ENCODE data around the gene GRIK3.

Gene GRIK3

GRCh38 chr1:37041483-37041882, 7.2 kb upstream of the GRIK3 start:
- ChIA-PET CTCF (no interaction called here), POLR2A (no interaction called here)
- TF ChIP-seq, protein P1, sequence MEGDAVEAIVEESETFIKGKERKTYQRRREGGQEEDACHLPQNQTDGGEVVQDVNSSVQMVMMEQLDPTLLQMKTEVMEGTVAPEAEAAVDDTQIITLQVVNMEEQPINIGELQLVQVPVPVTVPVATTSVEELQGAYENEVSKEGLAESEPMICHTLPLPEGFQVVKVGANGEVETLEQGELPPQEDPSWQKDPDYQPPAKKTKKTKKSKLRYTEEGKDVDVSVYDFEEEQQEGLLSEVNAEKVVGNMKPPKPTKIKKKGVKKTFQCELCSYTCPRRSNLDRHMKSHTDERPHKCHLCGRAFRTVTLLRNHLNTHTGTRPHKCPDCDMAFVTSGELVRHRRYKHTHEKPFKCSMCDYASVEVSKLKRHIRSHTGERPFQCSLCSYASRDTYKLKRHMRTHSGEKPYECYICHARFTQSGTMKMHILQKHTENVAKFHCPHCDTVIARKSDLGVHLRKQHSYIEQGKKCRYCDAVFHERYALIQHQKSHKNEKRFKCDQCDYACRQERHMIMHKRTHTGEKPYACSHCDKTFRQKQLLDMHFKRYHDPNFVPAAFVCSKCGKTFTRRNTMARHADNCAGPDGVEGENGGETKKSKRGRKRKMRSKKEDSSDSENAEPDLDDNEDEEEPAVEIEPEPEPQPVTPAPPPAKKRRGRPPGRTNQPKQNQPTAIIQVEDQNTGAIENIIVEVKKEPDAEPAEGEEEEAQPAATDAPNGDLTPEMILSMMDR (IDR thresholded peaks at IDR 0.05; ENCODE audit: insufficient read depth, low read length, missing control alignments): no peak
- no peak overlapping the region for H3K4me3 ChIP-seq (ENCODE audit: low read depth, low read length)
- DNase-seq (ENCODE audit: low read depth, low spot score): no peak

- ChIA-PET POLR2A (no interaction called here), CTCF (no interaction called here)
- no peak overlapping the region for H3K4me3 ChIP-seq (ENCODE audit: low read depth, low read length)
- TF ChIP-seq, protein P1 (IDR thresholded peaks at IDR 0.05; ENCODE audit: insufficient read depth, low read length, missing control alignments): no peak
- DNase-seq (ENCODE audit: low read depth, low spot score): no peak
Measured at GRCh38 chr1:37040773-37041172, 6.5 kb upstream of the GRIK3 start.

- TF ChIP-seq, protein P1 (IDR thresholded peaks at IDR 0.05; ENCODE audit: insufficient read depth, low read length, missing control alignments): no peak
- no peak overlapping the region for H3K4me3 ChIP-seq (ENCODE audit: low read depth, low read length)
- ChIA-PET POLR2A (no interaction called here), CTCF (no interaction called here)
- no peak for DNase-seq (ENCODE audit: low read depth, low spot score)
Measured at GRCh38 chr1:37040261-37040660, 5.9 kb upstream of the GRIK3 start.

GRCh38 chr1:37038227-37039093, 4.1 kb upstream of the GRIK3 start:
- CTCF ChIA-PET: no interaction called here
- POLR2A ChIA-PET: no interaction called here
- no peak for DNase-seq (ENCODE audit: low read depth, low spot score)
- TF ChIP-seq, protein P1 (IDR thresholded peaks at IDR 0.05; ENCODE audit: insufficient read depth, low read length, missing control alignments): no peak
- H3K4me3 ChIP-seq (ENCODE audit: low read depth, low read length): no peak overlapping the region

DNA sequence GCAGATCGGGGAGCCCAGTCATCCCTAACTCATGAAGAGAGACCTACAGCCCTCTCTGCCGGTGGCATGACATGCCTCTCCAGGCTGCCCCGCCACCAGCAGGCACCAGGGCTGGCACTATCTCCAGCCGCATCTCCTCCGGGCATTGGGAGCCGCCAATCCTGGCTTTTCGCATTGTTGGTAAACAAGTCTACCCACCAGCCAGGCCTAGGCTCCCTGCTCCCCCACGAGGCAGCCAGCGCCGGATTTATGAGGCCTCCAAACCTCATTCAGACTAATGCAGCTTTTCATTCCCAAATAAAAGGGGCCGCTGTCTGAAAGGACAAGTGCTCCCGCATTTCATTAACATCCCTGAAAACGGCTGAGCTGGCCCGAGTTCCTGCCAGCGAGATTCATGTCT, 3.4 kb upstream of the GRIK3 start:
- ChIA-PET CTCF (no interaction called here), POLR2A (no interaction called here)
- TF ChIP-seq, protein P1 (IDR thresholded peaks at IDR 0.05; ENCODE audit: insufficient read depth, low read length, missing control alignments): no peak
- H3K4me3 ChIP-seq (ENCODE audit: low read depth, low read length): no peak overlapping the region
- DNase-seq (ENCODE audit: low read depth, low spot score): no peak

GRCh38 chr1:37036667-37037053, 2.3 kb upstream of the GRIK3 start:
- no peak overlapping the region for H3K4me3 ChIP-seq (ENCODE audit: low read depth, low read length)
- TF ChIP-seq, protein P1 (IDR thresholded peaks at IDR 0.05; ENCODE audit: insufficient read depth, low read length, missing control alignments): no peak
- CTCF ChIA-PET: no interaction called here
- POLR2A ChIA-PET: no interaction called here
- DNase-seq (ENCODE audit: low read depth, low spot score): no peak
